A549 (cell line): ENCODE measurements around the gene ADIRF. TPM values are rescaled to one million over a fixed set of nuclear protein-coding genes. Genes with fewer than 3 reads are reported as not detected.
"Not testable (repeated sequence)": the region's sequence is repeated elsewhere in the genome, so short reads cannot be mapped to it uniquely, and the experiment has no call there.

Experiments used
- ATAC-seq, 2 experiments: fragments of 200-7000 bp in 1 of 2; fragments of >200 bp in 1 of 2; cut with Nextera tagmentation in 1 of 2; cut with Tn5 transposase in 1 of 2; 3 replicates each; pipeline versions ENCODE4 v1.8.0 to v1.9.1; 2018 to 2020; ENCODE audit warnings: mild to moderate bottlenecking in 1 of 2, moderate library complexity in 1 of 2
- CTCF ChIA-PET: fragments of 300-600 bp; sonication (Branson Sonifier 250); formaldehyde crosslinking; extraction: SDS; loops from one replicate; lab custom pipeline; 2021; ENCODE audit warnings: antibody characterized with exemption, inconsistent platforms; lab: Yijun Ruan, JAX
- POLR2A ChIA-PET: fragments of 350-600 bp; formaldehyde crosslinking; extraction: SDS; loops from one replicate; lab custom pipeline; 2021; ENCODE audit warnings: antibody characterized with exemption, inconsistent platforms; lab: Yijun Ruan, JAX
- DNase-seq, 2 experiments: peaks; one replicate each; pipeline versions ENCODE4 v3.0.0 to v3.0.0-alpha.2; 2011 to 2016; ENCODE audit warnings: low read depth in 1 of 2, low spot score in 1 of 2
- FAIRE-seq: peaks from 2 replicates; lab custom pipeline; 2011; peaks lifted over from hg19 to GRCh38; lab: Jason Lieb, UNC
- H3K27ac ChIP-seq, 2 experiments: fragments of >200 bp; sonication (Bioruptor Twin); formaldehyde crosslinking; 3 replicates each; pipeline ENCODE4 v1.5.1; 2016 to 2017
- H3K4me1 ChIP-seq: fragments of >200 bp; sonication (Bioruptor Twin); formaldehyde crosslinking; 3 replicates; pipeline ENCODE4 v1.6.1; 2016
- H3K4me2 ChIP-seq: fragments of >200 bp; sonication (Bioruptor Twin); formaldehyde crosslinking; 3 replicates; pipeline ENCODE4 v1.6.1; 2016
- H3K4me3 ChIP-seq: fragments of >200 bp; sonication (Bioruptor Twin); formaldehyde crosslinking; 3 replicates; pipeline ENCODE4 v1.5.1; 2016
- H3K9me3 ChIP-seq: fragments of >200 bp; sonication (Bioruptor Twin); formaldehyde crosslinking; 3 replicates; pipeline ENCODE4 v1.6.1; 2016
- BHLHE40 ChIP-seq: IDR thresholded peaks from 2 replicates; pipeline ENCODE4 v1.6.1; 2012; ENCODE audit warnings: low read depth, low read length, inconsistent platforms
- CHD4 ChIP-seq: fragments of 200-600 bp; sonication (generic); IDR thresholded peaks from 2 replicates; pipeline ENCODE4 v1.6.1; 2016; ENCODE audit warnings: antibody characterized with exemption, mild to moderate bottlenecking, borderline replicate concordance
- CTCF ChIP-seq: fragments of >200 bp; sonication (Bioruptor Twin); formaldehyde crosslinking; IDR thresholded peaks from 3 replicates; pipeline ENCODE4 v1.5.1; 2016
- ELK1 ChIP-seq: fragments of 150-350 bp; IDR thresholded peaks from 2 replicates; pipeline ENCODE4 v1.6.1; 2014; ENCODE audit warnings: low read depth, mild to moderate bottlenecking, low read length
- EP300 ChIP-seq, 2 experiments: fragments of >200 bp; sonication (Bioruptor Twin); formaldehyde crosslinking; IDR thresholded peaks; 2 replicates in 1 of 2; 3 replicates in 1 of 2; pipeline ENCODE4 v1.6.1; 2016 to 2017
- ESRRA ChIP-seq: fragments of 150-350 bp; IDR thresholded peaks from 2 replicates; pipeline ENCODE4 v1.6.1; 2014; ENCODE audit warnings: mild to moderate bottlenecking, low read length, borderline replicate concordance
- FOSB ChIP-seq: fragments of 250-450 bp; sonication (Bioruptor Pico); IDR thresholded peaks from 2 replicates; pipeline ENCODE4 v1.5.0; 2020; ENCODE audit warnings: mild to moderate bottlenecking, moderate library complexity
- FOSL2 ChIP-seq, 2 experiments: fragments of 450-650 bp in 1 of 2; fragments of >200 bp in 1 of 2; sonication (Bioruptor Twin) in 1 of 2; formaldehyde crosslinking; IDR thresholded peaks; 2 replicates each; pipeline versions ENCODE4 v1.5.0 to v1.6.1; 2016 to 2020; ENCODE audit warnings: mild to moderate bottlenecking in 1 of 2, moderate library complexity in 1 of 2
- FOXS1 ChIP-seq: fragments of 250-450 bp; sonication (Bioruptor Pico); IDR thresholded peaks from 2 replicates; pipeline ENCODE4 v1.5.0; 2020; ENCODE audit warnings: mild to moderate bottlenecking, moderate library complexity
- HEYL ChIP-seq: fragments of 250-450 bp; sonication (Bioruptor Pico); IDR thresholded peaks from 2 replicates; pipeline ENCODE4 v1.8.0; 2021; ENCODE audit warnings: mild to moderate bottlenecking, moderate library complexity
- HOXB13 ChIP-seq: fragments of 250-450 bp; sonication (Bioruptor Pico); IDR thresholded peaks from 2 replicates; pipeline ENCODE4 v1.5.0; 2020; ENCODE audit warnings: low read depth, mild to moderate bottlenecking, moderate library complexity
- MAX ChIP-seq: IDR thresholded peaks from 2 replicates; pipeline ENCODE4 v1.6.1; 2012
- PBX3 ChIP-seq: IDR thresholded peaks from 2 replicates; pipeline ENCODE4 v1.6.1; 2012
- RARB ChIP-seq: fragments of 250-450 bp; sonication (Bioruptor Pico); IDR thresholded peaks from 2 replicates; pipeline ENCODE4 v1.8.0; 2021; ENCODE audit warnings: mild to moderate bottlenecking, moderate library complexity
- SREBF2 ChIP-seq: fragments of 450-650 bp; IDR thresholded peaks from 2 replicates; pipeline ENCODE4 v1.6.1; 2014; ENCODE audit warnings: mild to moderate bottlenecking, moderate library complexity
- TFCP2L1 ChIP-seq: fragments of 250-450 bp; sonication (Bioruptor Pico); IDR thresholded peaks from 2 replicates; pipeline ENCODE4 v1.5.0; 2021; ENCODE audit warnings: mild to moderate bottlenecking
- TP53 ChIP-seq: fragments of 250-450 bp; sonication (Bioruptor Pico); IDR thresholded peaks from 2 replicates; pipeline ENCODE4 v1.5.0; 2021; ENCODE audit warnings: mild to moderate bottlenecking, moderate library complexity
- USF2 ChIP-seq: fragments of 450-650 bp; IDR thresholded peaks from 2 replicates; pipeline ENCODE4 v1.6.1; 2014; ENCODE audit warnings: antibody characterized with exemption
- WGBS: methylation state at CpG from one replicate; pipeline ENCODE4 v1.1.6; 2017; ENCODE audit errors: missing lambda C conversion rate; 5-methylcytosine and 5-hydroxymethylcytosine counted together
- polyA plus RNA-seq, 4 experiments: library from polyadenylated mRNA; depleted of rRNA in 3 of 4; stranded (reverse); fragments of >200 nt; fragmentation: RNase III in 1 of 4; extraction: RNeasy Plus Mini Kit Qiagen cat#74134 plus additional on column Dnase treatment in 1 of 4; gene quantifications; 2 replicates in 3 of 4; 3 replicates in 1 of 4; pipeline ENCODE4 v1.2.3, GENCODE V29; 2011 to 2017

ADIRF gene
- polyA plus RNA-seq, 2 of the 4 experiments (the other 2 are of a cell fraction): not detected

GRCh38 chr10:86976362-86977056 lies 8.2 kb downstream of the ADIRF start:
- TF ChIP-seq TFCP2L1 (CRISPR knock-in tag): no peak
- no peak for TF ChIP-seq EP300 (IDR thresholded peaks at IDR 0.05)
- TF ChIP-seq ELK1: no peak
- no peak for TF ChIP-seq HOXB13 (CRISPR knock-in tag)
- no peak for TF ChIP-seq TP53 (CRISPR knock-in tag)
- no peak for TF ChIP-seq ESRRA
- no peak for TF ChIP-seq FOSL2 (IDR thresholded peaks at IDR 0.05)
- no peak for TF ChIP-seq FOSL2 (CRISPR knock-in tag; IDR thresholded peaks at IDR 0.05)
- TF ChIP-seq PBX3: no peak
- no peak for TF ChIP-seq MAX
- TF ChIP-seq CTCF: no peak
- TF ChIP-seq CHD4: no peak
- TF ChIP-seq FOXS1: no peak
- no peak for TF ChIP-seq HEYL
- no peak for TF ChIP-seq SREBF2
- TF ChIP-seq USF2: no peak
- no peak for TF ChIP-seq RARB (CRISPR knock-in tag)
- no peak for TF ChIP-seq FOSB (CRISPR knock-in tag)
- 91% methylated on average over 5 of the region's 5 CpGs for WGBS
- no peak for DNase-seq
- Histone ChIP-seq H3K4me2 (no peak overlapping the region), H3K27ac (no peak overlapping the region), H3K9me3 (no peaks in the 10 kb centered on the region), H3K4me3 (no peak overlapping the region), H3K4me1 (peaks cover 39% of the 10 kb centered on the region)
- ATAC-seq: no peak
- POLR2A ChIA-PET: no interaction called here
- no peak for FAIRE-seq
- CTCF ChIA-PET: interaction anchor here (0.6 to 2.1 kb wide), 4 partner anchors 10 to 400 kb away, joined by 3 to 7 read pairs (median 3); partner anchors contain the start of gene MMRN2

GRCh38 chr10:86978457-86978856 lies 10.2 kb downstream of the ADIRF start:
- ATAC-seq, DNase-seq, H3K9me3 ChIP-seq, POLR2A ChIA-PET, CTCF ChIA-PET, H3K27ac ChIP-seq, FAIRE-seq, H3K4me2 ChIP-seq, H3K4me3 ChIP-seq: not testable (repeated sequence)
- WGBS: 34% methylated on average over 3 of the region's 3 CpGs
- TF ChIP-seq BHLHE40: 0 out of 2 replicates have a peak, but pooled peaks have one; percentile 8
- H3K4me1 ChIP-seq: peaks cover 28% of the 10 kb centered on the region
